HG03196 (cell line): ENCODE results near the gene PROSER3.
A peak's percentile ranks its signal among the peaks of the same experiment; 100 is the strongest.
"Not testable (repeated sequence)": the region's sequence is repeated elsewhere in the genome, so short reads cannot be mapped to it uniquely, and the experiment has no call there.

ENCODE experiments used
- ATAC-seq: cut with Tn5 transposase; IDR thresholded peaks from one replicate; pipeline ENCODE4 v1.9.1; 2021; ENCODE audit not compliant: unreplicated experiment

Gene PROSER3

GRCh38 chr19:35753634-35754369, 4.2 kb upstream of the PROSER3 start:
- ATAC-seq = no peak

- no peak for ATAC-seq
These were observed 3.4 kb upstream of the PROSER3 start for GRCh38 chr19:35754370-35755130.

GRCh38 chr19:35755131-35755549, 2.8 kb upstream of the PROSER3 start:
- ATAC-seq = no peak

GRCh38 chr19:35755550-35756376, 2.2 kb upstream of the PROSER3 start:
- ATAC-seq = no peak

- ATAC-seq = no peak
These were observed 1.4 kb upstream of the PROSER3 start, which contains the start of gene HSPB6 for GRCh38 chr19:35756377-35757230. Gene HSPB6, minus strand, starts transcription at chr19:35757029. Its CDS starts 21 bp downstream, at chr19:35757008.

GRCh38 chr19:35757231-35757748, 686 bp upstream of the PROSER3 start:
- ATAC-seq = peak; percentile 13

- no peak for ATAC-seq
These were observed 1.7 kb downstream of the PROSER3 start for GRCh38 chr19:35759697-35760096.

GRCh38 chr19:35760711-35761349, 2.9 kb downstream of the PROSER3 start:
- no peak for ATAC-seq

- ATAC-seq = no peak
These were observed 6.7 kb downstream of the PROSER3 start for GRCh38 chr19:35764432-35765315.

GRCh38 chr19:35766571-35767104, 8.7 kb downstream of the PROSER3 start:
- no peak for ATAC-seq

GRCh38 chr19:35767288-35768081, 9.5 kb downstream of the PROSER3 start:
- ATAC-seq = no peak

GRCh38 chr19:35768082-35768421, 10.1 kb downstream of the PROSER3 start:
- ATAC-seq = no peak

GRCh38 chr19:35772362-35772761, 14.4 kb downstream of the PROSER3 start:
- not testable (repeated sequence) for ATAC-seq

- ATAC-seq = no peak
These were observed 15.2 kb downstream of the PROSER3 start for GRCh38 chr19:35773020-35773806.

- no peak for ATAC-seq
These were observed 16.5 kb downstream of the PROSER3 start for GRCh38 chr19:35774274-35775045.

GRCh38 chr19:35775046-35775297, 17.0 kb downstream of the PROSER3 start:
- peak; percentile 6 for ATAC-seq
